Lower leg skin (tissue), 4 donors: ENCODE results near the gene NCAM1. TPM values are rescaled to one million over a fixed set of nuclear protein-coding genes. Genes with fewer than 3 reads are reported as not detected.

Experiments
- DNase-seq, 2 donors: peaks; one replicate each; pipeline ENCODE4 v3.0.0-alpha.2; 2019; ENCODE audit warnings: low spot score in 2 of 2
- H3K4me3 ChIP-seq: fragments of 200-600 bp; sonication (generic); 2 replicates; pipeline ENCODE4 v1.5.1; 2017; ENCODE audit warnings: mild to moderate bottlenecking, low read depth; ENCODE audit not compliant: poor library complexity, severe bottlenecking
- CTCF ChIP-seq, 3 donors: fragments of 450-650 bp; IDR thresholded peaks; one replicate each; pipeline ENCODE4 v1.5.1; 2016; ENCODE audit warnings: antibody characterized with exemption in 3 of 3, mild to moderate bottlenecking in 3 of 3, moderate library complexity in 2 of 3
- POLR2A ChIP-seq, 2 donors: fragments of 450-650 bp; IDR thresholded peaks; one replicate each; pipeline ENCODE4 v1.6.1; 2016 to 2017; ENCODE audit warnings: antibody characterized with exemption in 2 of 2, mild to moderate bottlenecking in 1 of 2, moderate library complexity in 1 of 2
- WGBS, 2 donors: methylation state at CpG; one replicate each; pipeline ENCODE4 v1.1.5; 2018; 5-methylcytosine and 5-hydroxymethylcytosine counted together
- intact Hi-C: fragments of 100-400 bp; cut with DNase I; formaldehyde crosslinking; loops from one replicate; pipeline ENCODE4 v1.15.0; 2023; ENCODE audit warnings: low total_unique reads
- total RNA-seq, 4 donors: library from RNA; depleted of rRNA; stranded (reverse); fragments of >200 nt; gene quantifications; one replicate each; pipeline ENCODE4 v1.1.0, GENCODE V29; 2016

The NCAM1 gene
- total RNA-seq, 4 donors from 2014 or later, result 1.7 to 7.1 (median 3.8) TPM

GRCh38 chr11:113195728-113196127, 234.5 kb downstream of the NCAM1 start:
- WGBS, 2 donors, result 93 to 98% methylated on average over 3 of the region's 3 CpGs
- intact Hi-C loops, result no loop called here
- TF ChIP-seq POLR2A (IDR thresholded peaks at IDR 0.05) (no peak), CTCF (IDR thresholded peaks at IDR 0.05) (no peak)
- H3K4me3 ChIP-seq, result no peak overlapping the region
- no peak for DNase-seq

GRCh38 chr11:113197446-113197845, 236.2 kb downstream of the NCAM1 start:
- no peak overlapping the region for H3K4me3 ChIP-seq
- no peak for DNase-seq
- TF ChIP-seq CTCF (IDR thresholded peaks at IDR 0.05) (no peak), POLR2A (IDR thresholded peaks at IDR 0.05) (no peak)
- intact Hi-C loops, result no loop called here
- WGBS, 2 donors, result 19 to 23% methylated on average over 3 of the region's 3 CpGs

- 72 to 77% methylated on average over 10 of the region's 10 CpGs for WGBS, 2 donors
- TF ChIP-seq CTCF (IDR thresholded peaks at IDR 0.05) (no peak), POLR2A (IDR thresholded peaks at IDR 0.05) (no peak)
- no peak for DNase-seq
- intact Hi-C loops, result no loop called here
- H3K4me3 ChIP-seq, result no peak overlapping the region
These were observed 237.9 kb downstream of the NCAM1 start for GRCh38 chr11:113198972-113199661.

- no peak for TF ChIP-seq CTCF (IDR thresholded peaks at IDR 0.05)
- no peak for TF ChIP-seq POLR2A (IDR thresholded peaks at IDR 0.05)
- no peak for DNase-seq
- H3K4me3 ChIP-seq, result no peak overlapping the region
- WGBS, 2 donors, result 71 to 80% methylated on average over 5 of the region's 5 CpGs
- intact Hi-C loops, result no loop called here
These were observed 238.6 kb downstream of the NCAM1 start for GRCh38 chr11:113199866-113200265.

GRCh38 chr11:113201054-113201818, 240.0 kb downstream of the NCAM1 start:
- WGBS, 2 donors, result 78 to 82% methylated on average over 12 of the region's 12 CpGs
- H3K4me3 ChIP-seq, result no peak overlapping the region
- intact Hi-C loops, result no loop called here
- DNase-seq, result no peak
- no peak for TF ChIP-seq POLR2A (IDR thresholded peaks at IDR 0.05)
- TF ChIP-seq CTCF (IDR thresholded peaks at IDR 0.05), result no peak
